Adrenal gland (tissue), 12 donors: Measurements from ENCODE around the gene KATNB1. TPM values are rescaled to one million over a fixed set of nuclear protein-coding genes. Genes with fewer than 3 reads are reported as not detected.

Experiments
- DNase-seq, 7 donors: peaks; one replicate each; pipeline ENCODE4 v3.0.0-alpha.2; 2019 to 2020
- H3K27ac ChIP-seq, 5 donors: fragments of 200-600 bp; sonication (generic) in 4 of 5; 1 replicate in 3 of 5; 2 replicates in 2 of 5; pipeline versions ENCODE4 v1.5.1 to v1.8.0; 2016 to 2020; ENCODE audit warnings: mild to moderate bottlenecking in 1 of 5
- H3K27me3 ChIP-seq: fragments of 200-600 bp; 2 replicates; pipeline ENCODE4 v1.8.0; 2021
- H3K36me3 ChIP-seq, 2 donors: fragments of 200-600 bp; replicated peaks in 1 of 2; 1 replicate in 1 of 2; 2 replicates in 1 of 2; pipeline versions ENCODE4 v1.5.1 to v1.8.0; 2018 to 2022
- H3K4me1 ChIP-seq, 2 donors: fragments of 200-600 bp; replicated peaks in 1 of 2; 1 replicate in 1 of 2; 2 replicates in 1 of 2; pipeline versions ENCODE4 v1.5.1 to v1.8.0; 2018 to 2021
- H3K4me3 ChIP-seq, 4 donors: fragments of 200-600 bp; sonication (generic) in 3 of 4; one replicate each; pipeline ENCODE4 v1.5.1; 2016 to 2018
- H3K9me3 ChIP-seq, 3 donors: fragments of 200-600 bp; sonication (generic) in 1 of 3; replicated peaks in 1 of 3; 1 replicate in 2 of 3; 2 replicates in 1 of 3; pipeline versions ENCODE4 v1.5.1 to v1.8.0; 2016 to 2021
- POLR2A ChIP-seq, 2 donors: fragments of 450-650 bp; IDR thresholded peaks; one replicate each; pipeline ENCODE4 v1.6.1; 2017; ENCODE audit warnings: antibody characterized with exemption in 2 of 2, mild to moderate bottlenecking in 2 of 2, moderate library complexity in 1 of 2
- WGBS, 4 donors: extraction: QIAGEN DNeasy Blood & Tissue Kit in 2 of 4; methylation state at CpG; one replicate each; pipeline versions ENCODE4 v1.1.5 to v1.1.7; 2013 to 2017; 5-methylcytosine and 5-hydroxymethylcytosine counted together
- intact Hi-C, 2 donors: fragments of 100-400 bp; cut with DNase I; formaldehyde crosslinking; loops; one replicate each; pipeline versions ENCODE4 v1.14.1 to v1.15.0; 2022 to 2023
- polyA plus RNA-seq, 3 donors: library from polyadenylated mRNA; stranded (reverse); fragments of 200-250 nt in 2 of 3; fragments of 350-450 nt in 1 of 3; fragmentation: Illumina TruSeq in 1 of 3; extraction: RNeasy Lipid Tissue Mini Kit (QIAGEN cat#74804) in 1 of 3; gene quantifications; one replicate each; pipeline ENCODE4 v1.2.3, GENCODE V29; 2013 to 2014
- total RNA-seq, 9 donors: library from RNA; depleted of rRNA in 4 of 9; stranded (reverse); fragments of >200 nt in 4 of 9; fragments of 120-200 nt in 1 of 9; fragmentation: NEBNext Ultra II Directional in 1 of 9; extraction: Animal tissue kit (Norgen Biotek cat#: 25700) in 1 of 9; gene quantifications; one replicate each; pipeline versions ENCODE4 v1.1.0 to v1.2.4, GENCODE V29; 2013 to 2023
- TF ChIP-seq, protein P1 (sequence below), 6 experiments: fragments of 450-650 bp in 4 of 6; fragments of 200-600 bp in 2 of 6; sonication (generic) in 1 of 6; IDR thresholded peaks; 1 replicate in 5 of 6; 2 replicates in 1 of 6; pipeline versions ENCODE4 v1.5.1 to v1.8.0; 2016 to 2021; ENCODE audit warnings: antibody characterized with exemption in 6 of 6, mild to moderate bottlenecking in 2 of 6, moderate library complexity in 1 of 6
- donor health status: healthy with polysubstance abuse.
- donor health status: Bipolar disorder and iron deficiency.
- donor health status: DM: yes; HTN: yes; CAD: no.
- donor health status: DM: no; HTN: no; CAD: no.
- donor health status: DM: no; HTN: no; CAD: no.
- donor health status: DM: yes; HTN: yes; CAD: no.

The KATNB1 gene
- total and polyA plus RNA-seq, 12 donors, result 12.9 to 85.6 (median 21.0) TPM

DNA sequence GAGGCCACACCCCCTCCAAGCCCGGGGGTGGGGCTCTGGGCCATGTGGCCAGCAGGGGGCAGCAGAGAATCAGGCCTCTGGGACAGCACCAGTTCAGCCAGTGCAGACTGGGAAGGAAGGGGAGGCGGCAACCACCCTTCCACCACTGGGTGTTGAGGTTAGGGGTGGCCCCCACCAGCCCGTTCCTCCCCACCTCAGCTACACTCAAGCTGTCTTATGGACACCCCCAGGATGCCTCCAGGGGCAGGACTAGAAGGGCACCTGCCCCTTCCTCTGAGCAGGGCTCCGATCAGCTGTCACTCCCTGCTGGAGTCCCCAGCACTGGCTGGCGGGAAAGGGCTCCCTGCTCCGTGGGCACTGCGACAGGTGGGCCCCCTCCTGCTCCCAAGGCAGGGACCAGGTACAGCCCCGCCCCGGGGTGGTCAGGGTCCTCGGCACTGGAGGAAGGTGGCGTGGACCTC is 21.8 kb downstream of the KATNB1 start:
- Histone ChIP-seq H3K9me3 (no peaks in the 10 kb centered on the region), H3K4me3 (no peak overlapping the region), H3K4me1 (peaks cover 0 to 3% of the 10 kb centered on the region in 2 donors), H3K36me3 (peaks cover 0 to 35% of the 10 kb centered on the region in 2 donors), H3K27ac (peak overlapping the region in 1 of 5 donors; percentile 45), H3K27me3 (no peaks in the 10 kb centered on the region)
- WGBS, 4 donors, result 57 to 100% (median 62%) methylated on average over 1 to 11 of the region's 11 CpGs
- intact Hi-C loops, result loop anchor here (2.0 to 5.0 kb wide), 2 partner anchors 105 kb away; no protein-coding TSS in a partner anchor
- peak; percentile 81 to 94 (median 90) for DNase-seq
- no peak for TF ChIP-seq POLR2A (IDR thresholded peaks at IDR 0.05)
- TF ChIP-seq, protein P1, sequence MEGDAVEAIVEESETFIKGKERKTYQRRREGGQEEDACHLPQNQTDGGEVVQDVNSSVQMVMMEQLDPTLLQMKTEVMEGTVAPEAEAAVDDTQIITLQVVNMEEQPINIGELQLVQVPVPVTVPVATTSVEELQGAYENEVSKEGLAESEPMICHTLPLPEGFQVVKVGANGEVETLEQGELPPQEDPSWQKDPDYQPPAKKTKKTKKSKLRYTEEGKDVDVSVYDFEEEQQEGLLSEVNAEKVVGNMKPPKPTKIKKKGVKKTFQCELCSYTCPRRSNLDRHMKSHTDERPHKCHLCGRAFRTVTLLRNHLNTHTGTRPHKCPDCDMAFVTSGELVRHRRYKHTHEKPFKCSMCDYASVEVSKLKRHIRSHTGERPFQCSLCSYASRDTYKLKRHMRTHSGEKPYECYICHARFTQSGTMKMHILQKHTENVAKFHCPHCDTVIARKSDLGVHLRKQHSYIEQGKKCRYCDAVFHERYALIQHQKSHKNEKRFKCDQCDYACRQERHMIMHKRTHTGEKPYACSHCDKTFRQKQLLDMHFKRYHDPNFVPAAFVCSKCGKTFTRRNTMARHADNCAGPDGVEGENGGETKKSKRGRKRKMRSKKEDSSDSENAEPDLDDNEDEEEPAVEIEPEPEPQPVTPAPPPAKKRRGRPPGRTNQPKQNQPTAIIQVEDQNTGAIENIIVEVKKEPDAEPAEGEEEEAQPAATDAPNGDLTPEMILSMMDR (IDR thresholded peaks at IDR 0.05), result peak; percentile 90 to 98 (median 96)

DNA sequence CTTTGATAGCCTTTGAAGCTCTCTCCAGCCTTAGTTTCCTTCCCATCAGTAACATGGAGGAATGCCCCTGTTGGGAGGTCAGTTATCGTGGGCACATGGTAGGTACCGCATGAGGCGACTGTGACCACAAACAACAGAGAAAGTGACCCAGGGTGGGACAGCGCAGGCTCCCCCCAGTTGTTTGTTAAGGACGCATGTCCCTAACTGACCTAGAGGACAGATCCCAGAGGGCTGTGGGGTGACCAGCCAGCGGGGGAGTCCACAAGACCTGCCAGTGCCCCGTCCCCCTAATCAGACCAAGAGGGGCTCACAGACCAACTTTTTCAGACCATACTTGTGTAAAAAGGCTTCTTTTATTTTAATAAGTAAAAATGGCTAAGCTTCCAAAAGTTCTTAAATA is 22.3 kb downstream of the KATNB1 start:
- Histone ChIP-seq H3K4me1 (peaks cover 0 to 3% of the 10 kb centered on the region in 2 donors), H3K4me3 (no peak overlapping the region), H3K27ac (peak overlapping the region in 1 of 5 donors; percentile 45), H3K27me3 (no peaks in the 10 kb centered on the region), H3K36me3 (peaks cover 0 to 38% of the 10 kb centered on the region in 2 donors), H3K9me3 (no peaks in the 10 kb centered on the region)
- TF ChIP-seq, protein P1 (IDR thresholded peaks at IDR 0.05), result no peak
- DNase-seq, result no peak
- WGBS, 4 donors, result 90 to 95% (median 92%) methylated on average over 3 to 7 of the region's 7 CpGs
- intact Hi-C loops, result loop anchor here (2.0 to 5.0 kb wide), 2 partner anchors 104 to 105 kb away; no protein-coding TSS in a partner anchor

DNA sequence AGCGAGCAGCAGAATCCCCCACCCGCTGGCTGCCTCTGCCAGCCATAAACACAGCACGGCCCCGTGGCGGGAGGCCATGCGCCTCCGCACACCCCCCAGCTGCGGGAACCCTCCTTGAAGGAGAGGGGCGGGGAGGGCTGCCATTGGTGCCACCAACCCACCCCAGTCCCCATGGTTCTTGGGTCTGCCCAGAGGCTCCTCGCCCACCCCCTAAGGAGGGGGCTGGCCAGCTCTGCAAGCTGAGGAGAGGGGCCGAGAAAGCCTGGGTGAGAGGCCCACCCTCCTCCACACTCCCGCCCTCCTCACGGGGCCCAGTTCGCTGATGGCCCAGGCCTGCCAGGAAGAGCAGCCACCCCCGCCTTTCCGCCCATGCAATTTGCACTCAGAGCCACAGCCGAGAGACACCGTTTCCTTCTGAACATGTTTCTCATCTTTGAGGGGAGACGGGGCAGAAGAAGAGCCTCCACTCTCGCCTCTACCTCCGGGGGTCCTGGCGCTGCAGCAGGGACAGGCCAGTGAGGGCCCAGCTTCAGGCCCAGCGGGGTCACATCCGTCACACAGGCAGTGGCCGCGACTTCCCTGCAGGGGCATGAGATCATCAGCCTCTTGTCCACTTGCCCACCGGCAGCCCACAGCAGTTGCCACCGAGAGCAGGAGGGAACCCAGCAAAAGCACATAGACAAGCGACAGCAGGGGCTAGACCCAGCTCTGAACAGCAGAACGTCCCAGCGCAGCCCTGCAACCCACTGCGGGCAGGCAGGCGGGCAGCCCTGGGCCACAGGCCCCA is 23.0 kb downstream of the KATNB1 start:
- DNase-seq, result no peak
- intact Hi-C loops, result loop anchor here in 1 of 2 donors (5.0 kb wide), 1 partner anchor 104 kb away; no protein-coding TSS in a partner anchor
- H3K27me3 ChIP-seq, result no peaks in the 10 kb centered on the region
- H3K4me3 ChIP-seq, result no peak overlapping the region
- 79 to 84% (median 82%) methylated on average over 16 to 33 of the region's 33 CpGs for WGBS, 4 donors
- peaks cover 0 to 3% of the 10 kb centered on the region in 2 donors for H3K4me1 ChIP-seq
- H3K9me3 ChIP-seq, result no peaks in the 10 kb centered on the region
- H3K27ac ChIP-seq, result peak overlapping the region in 1 of 5 donors; percentile 10
- H3K36me3 ChIP-seq, result peaks cover 0 to 36% of the 10 kb centered on the region in 2 donors
- TF ChIP-seq, protein P1 (IDR thresholded peaks at IDR 0.05), result no peak
- no peak for TF ChIP-seq POLR2A (IDR thresholded peaks at IDR 0.05)

DNA sequence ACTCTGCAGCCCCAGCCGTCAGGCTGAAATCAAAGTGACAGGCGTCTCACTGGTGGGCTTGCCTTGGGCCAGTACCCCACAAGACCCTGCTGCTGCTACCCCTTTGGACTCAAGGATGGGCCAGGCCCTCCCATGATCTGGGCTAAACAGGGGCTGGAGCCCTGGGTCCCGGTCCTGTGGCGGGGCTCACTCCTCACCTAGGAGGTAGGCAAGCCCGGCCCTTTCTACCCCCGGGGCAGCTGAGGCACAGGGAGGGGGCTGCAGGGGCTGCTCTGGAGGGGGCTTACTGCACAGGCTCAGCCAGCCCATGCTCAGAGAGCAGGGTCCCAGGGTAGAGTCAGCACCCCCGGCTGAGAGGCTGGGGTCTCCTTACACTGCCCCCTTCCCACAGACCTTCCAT is 23.6 kb downstream of the KATNB1 start:
- H3K9me3 ChIP-seq, result no peaks in the 10 kb centered on the region
- DNase-seq, result no peak
- peaks cover 0 to 35% of the 10 kb centered on the region in 2 donors for H3K36me3 ChIP-seq
- peaks cover under 1 to 5% of the 10 kb centered on the region in 2 donors for H3K4me1 ChIP-seq
- no peak overlapping the region for H3K4me3 ChIP-seq
- TF ChIP-seq POLR2A (IDR thresholded peaks at IDR 0.05), result no peak
- TF ChIP-seq, protein P1 (IDR thresholded peaks at IDR 0.05), result no peak
- WGBS, 4 donors, result 60 to 92% (median 90%) methylated on average over 1 to 7 of the region's 7 CpGs
- peak overlapping the region in 1 of 5 donors; percentile 10 for H3K27ac ChIP-seq
- intact Hi-C loops, result loop anchor here in 1 of 2 donors (5.0 kb wide), 1 partner anchor 103 kb away; no protein-coding TSS in a partner anchor
- H3K27me3 ChIP-seq, result no peaks in the 10 kb centered on the region
